NCI-H526 (cell line): ENCODE data around the gene RACGAP1.
A peak's percentile ranks its signal among the peaks of the same experiment; 100 is the strongest.
"Not testable (repeated sequence)": the region's sequence is repeated elsewhere in the genome, so short reads cannot be mapped to it uniquely, and the experiment has no call there.

ENCODE experiments used
- DNase-seq, 2 experiments: peaks; one replicate each; lab custom pipeline; 2025; lab: John Stamatoyannopoulos, UW

The RACGAP1 gene

GRCh38 chr12:49986476-49986875, 38.8 kb downstream of the RACGAP1 start:
- not testable (repeated sequence) for DNase-seq

- DNase-seq, result no peak
Measured at GRCh38 chr12:49985981-49986380, 39.3 kb downstream of the RACGAP1 start.

- no peak for DNase-seq
Measured at GRCh38 chr12:49984476-49985359, 40.6 kb downstream of the RACGAP1 start.

- no peak for DNase-seq
Measured at GRCh38 chr12:49983892-49984291, 41.4 kb downstream of the RACGAP1 start.

GRCh38 chr12:49982246-49983087, 42.8 kb downstream of the RACGAP1 start:
- DNase-seq, result no peak

GRCh38 chr12:49980501-49981349, 44.6 kb downstream of the RACGAP1 start:
- no peak for DNase-seq

GRCh38 chr12:49979791-49980190, 45.5 kb downstream of the RACGAP1 start:
- DNase-seq, result no peak

- DNase-seq, result no peak
Measured at GRCh38 chr12:49979016-49979586, 46.2 kb downstream of the RACGAP1 start.

GRCh38 chr12:49978125-49978524, 47.2 kb downstream of the RACGAP1 start:
- no peak for DNase-seq

- DNase-seq, result no peak
Measured at GRCh38 chr12:49976557-49976956, 48.7 kb downstream of the RACGAP1 start.

GRCh38 chr12:49975318-49975761, 50.0 kb downstream of the RACGAP1 start:
- DNase-seq, result no peak

- DNase-seq, result no peak
Measured at GRCh38 chr12:49974677-49975317, 50.5 kb downstream of the RACGAP1 start.

GRCh38 chr12:49974231-49974675, 51.0 kb downstream of the RACGAP1 start:
- DNase-seq, result peak in 1 of 2 experiments; percentile 59

- no peak for DNase-seq
Measured at GRCh38 chr12:49973361-49973830, 51.9 kb downstream of the RACGAP1 start.

- DNase-seq, result no peak
Measured at GRCh38 chr12:49972641-49973360, 52.5 kb downstream of the RACGAP1 start, which contains the start of gene AQP6. Gene AQP6 (plus strand): TSS chr12:49972947. CDS start chr12:49973174, 227 bp downstream.

- DNase-seq, result no peak
Measured at GRCh38 chr12:49972129-49972528, 53.2 kb downstream of the RACGAP1 start.

- no peak for DNase-seq
Measured at GRCh38 chr12:49971141-49971540, 54.2 kb downstream of the RACGAP1 start.

GRCh38 chr12:49970658-49971057, 54.6 kb downstream of the RACGAP1 start:
- DNase-seq, result no peak

GRCh38 chr12:49969651-49970429, 55.5 kb downstream of the RACGAP1 start:
- no peak for DNase-seq
